ENCODE results near the gene CNTNAP2. TPM values are rescaled to one million over a fixed set of nuclear protein-coding genes. Genes with fewer than 3 reads are reported as not detected.

Gene CNTNAP2
- total and polyA plus RNA-seq, 2 of the 8 experiments (the other 6 are each of a cell fraction or from before 2014, with no cell fraction given) = 27.9 to 71.0 TPM

GRCh38 chr7:146235195-146235594 lies 118.6 kb downstream of the CNTNAP2 start:
- Histone ChIP-seq H3K23me2 (ENCODE audit: low read depth, low read length) (no peaks in the 10 kb centered on the region), H3K9ac (replicated peaks in 1 of 4; ENCODE audit: extremely low read depth in 1 of 4, low read depth in 3 of 4, low read length in 3 of 4) (no peak overlapping the region), H3K36me3 (ENCODE audit: control insufficient read depth in 2 of 4, insufficient read depth in 4 of 4, low read length in 3 of 4) (peaks cover 0 to 55% (median 22%) of the 10 kb centered on the region in 4 experiments; a peak in 6 of 8 replicates), H4K5ac (ENCODE audit: insufficient read length, low read depth, low read length) (no peak overlapping the region), H2BK120ac (replicated peaks; ENCODE audit: low read depth, low read length) (no peak overlapping the region), H3K79me1 (ENCODE audit: low read depth, low read length) (0 out of 2 replicates have a peak, but pooled peaks cover 2% of the 10 kb centered on the region), H3K23ac (ENCODE audit: insufficient read length) (no peak overlapping the region), H2BK15ac (ENCODE audit: low read length) (no peak overlapping the region), H3K18ac (ENCODE audit: extremely low read depth, low read length) (no peak overlapping the region), H2BK20ac (ENCODE audit: low read length) (no peak overlapping the region), H3K56ac (replicated peaks; ENCODE audit: insufficient read length, low read depth, low read length) (no peak overlapping the region), H4K20me1 (replicated peaks in 1 of 2; ENCODE audit: control insufficient read depth in 1 of 2, insufficient read depth in 2 of 2, low read length in 2 of 2) (peaks cover 4 to 6% of the 10 kb centered on the region in 2 experiments), H3K4me2 (ENCODE audit: insufficient read depth in 1 of 2, low read depth in 2 of 2, low read length in 2 of 2) (no peak overlapping the region), H3K4me3 (ENCODE audit: extremely low read depth in 1 of 4, insufficient read depth in 2 of 4, low read depth in 3 of 4, low read length in 4 of 4) (no peak overlapping the region), H3K79me2 (ENCODE audit: control insufficient read depth in 1 of 2, insufficient read depth in 2 of 2, low read length in 2 of 2) (peaks cover 0 to 36% of the 10 kb centered on the region in 2 experiments; a peak in 2 of 4 replicates), H3K27ac (ENCODE audit: low read depth, low read length) (no peak overlapping the region), H2BK5ac (ENCODE audit: low read depth, low read length) (no peak overlapping the region), H3K14ac (ENCODE audit: insufficient read length) (no peak overlapping the region), H2BK12ac (ENCODE audit: low read depth, low read length) (no peak overlapping the region), H3K4ac (replicated peaks; ENCODE audit: insufficient read length, low read depth, low read length) (no peak overlapping the region), H2AFZ (ENCODE audit: low read length) (no peak overlapping the region), H4K8ac (ENCODE audit: extremely low read depth, insufficient read depth, low read length) (no peak overlapping the region), H3K27me3 (replicated peaks in 1 of 4; ENCODE audit: control insufficient read depth in 3 of 4, extremely low read depth in 1 of 4, insufficient read depth in 3 of 4, low read length in 3 of 4) (no peaks in the 10 kb centered on the region), H4K91ac (replicated peaks; ENCODE audit: insufficient read length, low read length) (no peak overlapping the region), H2AK5ac (ENCODE audit: low read depth, low read length) (no peak overlapping the region), H3K4me1 (replicated peaks in 1 of 4; ENCODE audit: control insufficient read depth in 3 of 4, insufficient read depth in 4 of 4, low read length in 3 of 4) (peaks cover 0 to 7% (median 3%) of the 10 kb centered on the region in 4 experiments; a peak in 3 of 7 replicates), H3K9me3 (ENCODE audit: insufficient read depth in 2 of 2, low read depth in 1 of 2, low read length in 1 of 2) (no peaks in the 10 kb centered on the region)
- CTCF ChIA-PET (ENCODE audit: partially characterized antibody) = interaction anchor here (0.8 kb wide), 1 partner anchor 12 kb away, joined by 4 read pairs; no protein-coding TSS in a partner anchor
- POLR2A ChIA-PET (ENCODE audit: partially characterized antibody) = interaction anchor here (0.6 to 0.8 kb wide), 2 partner anchors 12 to 15 kb away, joined by 3 read pairs; no protein-coding TSS in a partner anchor
- no peak for TF ChIP-seq CEBPB (IDR thresholded peaks at IDR 0.05; ENCODE audit: low read depth, low read length)
- TF ChIP-seq PHF8 (conservative IDR thresholded peaks at IDR 0.05; ENCODE audit: low read depth, low read length) = no peak
- TF ChIP-seq, protein P1, sequence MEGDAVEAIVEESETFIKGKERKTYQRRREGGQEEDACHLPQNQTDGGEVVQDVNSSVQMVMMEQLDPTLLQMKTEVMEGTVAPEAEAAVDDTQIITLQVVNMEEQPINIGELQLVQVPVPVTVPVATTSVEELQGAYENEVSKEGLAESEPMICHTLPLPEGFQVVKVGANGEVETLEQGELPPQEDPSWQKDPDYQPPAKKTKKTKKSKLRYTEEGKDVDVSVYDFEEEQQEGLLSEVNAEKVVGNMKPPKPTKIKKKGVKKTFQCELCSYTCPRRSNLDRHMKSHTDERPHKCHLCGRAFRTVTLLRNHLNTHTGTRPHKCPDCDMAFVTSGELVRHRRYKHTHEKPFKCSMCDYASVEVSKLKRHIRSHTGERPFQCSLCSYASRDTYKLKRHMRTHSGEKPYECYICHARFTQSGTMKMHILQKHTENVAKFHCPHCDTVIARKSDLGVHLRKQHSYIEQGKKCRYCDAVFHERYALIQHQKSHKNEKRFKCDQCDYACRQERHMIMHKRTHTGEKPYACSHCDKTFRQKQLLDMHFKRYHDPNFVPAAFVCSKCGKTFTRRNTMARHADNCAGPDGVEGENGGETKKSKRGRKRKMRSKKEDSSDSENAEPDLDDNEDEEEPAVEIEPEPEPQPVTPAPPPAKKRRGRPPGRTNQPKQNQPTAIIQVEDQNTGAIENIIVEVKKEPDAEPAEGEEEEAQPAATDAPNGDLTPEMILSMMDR (IDR thresholded peaks at IDR 0.05; ENCODE audit: control extremely low read depth in 1 of 3, insufficient read depth in 1 of 3, low read depth in 1 of 3, low read length in 3 of 3) = no peak
- no peak for TF ChIP-seq TAF7 (optimal IDR thresholded peaks at IDR 0.05; ENCODE audit: borderline replicate concordance, low read depth, low read length)
- no peak for TF ChIP-seq SIRT6 (IDR thresholded peaks at IDR 0.05; ENCODE audit: low read length)
- TF ChIP-seq JUND (IDR thresholded peaks at IDR 0.05; ENCODE audit: low read length) = no peak
- no peak for TF ChIP-seq TBP (IDR thresholded peaks at IDR 0.05; ENCODE audit: low read depth, low read length)
- TF ChIP-seq KDM4A (IDR thresholded peaks at IDR 0.05; ENCODE audit: low read depth, low read length, severe bottlenecking) = no peak
- no peak for TF ChIP-seq TCF12 (IDR thresholded peaks at IDR 0.05; ENCODE audit: low read depth, low read length)
- TF ChIP-seq RXRA (IDR thresholded peaks at IDR 0.05; ENCODE audit: insufficient read depth, low read depth, low read length) = no peak
- FAIRE-seq (no peak), DNase-seq (ENCODE audit: low read depth in 1 of 2, low spot score in 2 of 2) (no peak)
- 94% methylated on average over 1 of the region's 1 CpG; no CpG with 5 or more reads in 1 of the 2 experiments for WGBS, 2 experiments (ENCODE audit: extremely low coverage in 1 of 2, insufficient coverage in 1 of 2, insufficient read length in 1 of 2, insufficient replicate concordance in 2 of 2, low coverage in 1 of 2, low lambda C conversion rate in 2 of 2, missing lambda C conversion rate in 1 of 2)
